Panc1 (cell line): ENCODE results near the gene GSTM3. TPM values are rescaled to one million over a fixed set of nuclear protein-coding genes. Genes with fewer than 3 reads are reported as not detected.

Experiments used
- ATAC-seq: fragments of 200-7000 bp; cut with Tn5 transposase; 2 replicates; pipeline ENCODE4 v1.9.1; 2020; ENCODE audit warnings: mild to moderate bottlenecking, moderate library complexity
- BruUV-seq: library from RNA; stranded (reverse); fragments of 400-500 nt; replicated peaks from 2 replicates; lab custom pipeline; 2021; lab: Mats Ljungman, UMichigan
- CTCF ChIA-PET: fragments of 300-600 bp; sonication (Branson Sonifier 250); formaldehyde crosslinking; loops from one replicate; lab custom pipeline; 2022; ENCODE audit warnings: antibody characterized with exemption; lab: Charles Lee
- POLR2A ChIA-PET: fragments of 300-600 bp; sonication (Branson Sonifier 250); formaldehyde crosslinking; loops from one replicate; lab custom pipeline; 2022; ENCODE audit warnings: antibody characterized with exemption; lab: Charles Lee
- DNase-seq: peaks from one replicate; pipeline ENCODE4 v3.0.0-alpha.2; 2010; ENCODE audit warnings: low read depth, low spot score
- H3K27ac ChIP-seq: 2 replicates; pipeline ENCODE4 v1.5.1; 2011; ENCODE audit warnings: mild to moderate bottlenecking, low read length, inconsistent platforms
- H3K27me3 ChIP-seq: fragments of 200-500 bp; sonication (Bioruptor generic); 2 replicates; pipeline ENCODE4 v1.6.0; 2014; ENCODE audit warnings: low read length, inconsistent platforms; ENCODE audit not compliant: control insufficient read depth, insufficient read depth
- H3K36me3 ChIP-seq: fragments of 200-500 bp; sonication (Bioruptor generic); 2 replicates; pipeline ENCODE4 v1.5.1; 2014; ENCODE audit warnings: inconsistent platforms, mild to moderate bottlenecking, low read length, moderate library complexity; ENCODE audit not compliant: control insufficient read depth, insufficient read depth
- H3K4me1 ChIP-seq: 2 replicates; pipeline ENCODE4 v1.5.1; 2011; ENCODE audit warnings: inconsistent platforms, mild to moderate bottlenecking, low read length, moderate library complexity; ENCODE audit not compliant: control insufficient read depth, insufficient read depth
- H3K4me3 ChIP-seq, 2 experiments: 2 replicates each; pipeline ENCODE4 v1.5.1; 2011 to 2012; ENCODE audit warnings: low read depth in 2 of 2, low read length in 2 of 2, mild to moderate bottlenecking in 2 of 2, inconsistent platforms in 1 of 2, moderate library complexity in 1 of 2
- H3K9me3 ChIP-seq: fragments of 200-500 bp; sonication (Bioruptor generic); 2 replicates; pipeline ENCODE4 v1.5.1; 2014; ENCODE audit warnings: low read depth, mild to moderate bottlenecking, inconsistent platforms, low read length, moderate library complexity; ENCODE audit not compliant: control insufficient read depth, insufficient read depth
- CTCF ChIP-seq: fragments of 450-650 bp; IDR thresholded peaks from 2 replicates; pipeline ENCODE4 v1.5.1; 2017; ENCODE audit warnings: mild to moderate bottlenecking
- POLR2AphosphoS5 ChIP-seq: IDR thresholded peaks from 2 replicates; pipeline ENCODE4 v1.6.1; 2012; ENCODE audit warnings: mild to moderate bottlenecking, low read depth, low read length, moderate library complexity
- SIN3A ChIP-seq: IDR thresholded peaks from 2 replicates; pipeline ENCODE4 v1.6.1; 2012; ENCODE audit warnings: low read depth, mild to moderate bottlenecking, low read length, moderate library complexity, borderline replicate concordance; ENCODE audit not compliant: insufficient read depth
- TCF7L2 ChIP-seq: IDR thresholded peaks from 2 replicates; pipeline ENCODE4 v1.6.1; 2011; ENCODE audit warnings: mild to moderate bottlenecking, low read depth, low read length, inconsistent platforms
- in situ Hi-C: cut with HindIII; loops from 2 replicates; pipeline ENCODE4 v1.10.0; 2016; ENCODE audit warnings: low sequenced_read_pairs, low pct_unique_long_range_greater_than_20kb
- intact Hi-C: fragments of 100-400 bp; cut with micrococcal nuclease; formaldehyde crosslinking; loops from one replicate; pipeline ENCODE4 v1.10.0; 2022; ENCODE audit not compliant: unreplicated experiment
- total RNA-seq: library from RNA; stranded (reverse); gene quantifications from one replicate; pipeline ENCODE4 v1.2.1, GENCODE V29; 2021; ENCODE audit not compliant: unreplicated experiment
- TF ChIP-seq, protein P1 (sequence below), 2 experiments: IDR thresholded peaks; 2 replicates each; pipeline ENCODE4 v1.6.1; 2011 to 2012; ENCODE audit warnings: low read depth in 2 of 2, control low read depth in 1 of 2, low read length in 1 of 2, mild to moderate bottlenecking in 1 of 2, moderate library complexity in 1 of 2; ENCODE audit not compliant: insufficient read depth in 1 of 2

The GSTM3 gene
- total RNA-seq, 1 experiment from 2014 or later = 93.1 TPM

- ATAC-seq = no peak
- Histone ChIP-seq H3K36me3 (no peaks in the 10 kb centered on the region), H3K27ac (peak overlapping the region; percentile 93), H3K4me1 (peaks cover 87% of the 10 kb centered on the region), H3K9me3 (no peaks in the 10 kb centered on the region), H3K27me3 (no peaks in the 10 kb centered on the region), H3K4me3 (no peak overlapping the region)
- intact Hi-C loops = no loop called here
- ChIA-PET CTCF (interaction anchor here (0.7 kb wide), 1 partner anchor 196 kb away, joined by 4 read pairs; no protein-coding TSS in a partner anchor), POLR2A (no interaction called here)
- no peak for DNase-seq
- no TSS peak for BruUV-seq
- TF ChIP-seq SIN3A (no peak), CTCF (no peak), POLR2AphosphoS5 (no peak), TCF7L2 (no peak)
- TF ChIP-seq, protein P1, sequence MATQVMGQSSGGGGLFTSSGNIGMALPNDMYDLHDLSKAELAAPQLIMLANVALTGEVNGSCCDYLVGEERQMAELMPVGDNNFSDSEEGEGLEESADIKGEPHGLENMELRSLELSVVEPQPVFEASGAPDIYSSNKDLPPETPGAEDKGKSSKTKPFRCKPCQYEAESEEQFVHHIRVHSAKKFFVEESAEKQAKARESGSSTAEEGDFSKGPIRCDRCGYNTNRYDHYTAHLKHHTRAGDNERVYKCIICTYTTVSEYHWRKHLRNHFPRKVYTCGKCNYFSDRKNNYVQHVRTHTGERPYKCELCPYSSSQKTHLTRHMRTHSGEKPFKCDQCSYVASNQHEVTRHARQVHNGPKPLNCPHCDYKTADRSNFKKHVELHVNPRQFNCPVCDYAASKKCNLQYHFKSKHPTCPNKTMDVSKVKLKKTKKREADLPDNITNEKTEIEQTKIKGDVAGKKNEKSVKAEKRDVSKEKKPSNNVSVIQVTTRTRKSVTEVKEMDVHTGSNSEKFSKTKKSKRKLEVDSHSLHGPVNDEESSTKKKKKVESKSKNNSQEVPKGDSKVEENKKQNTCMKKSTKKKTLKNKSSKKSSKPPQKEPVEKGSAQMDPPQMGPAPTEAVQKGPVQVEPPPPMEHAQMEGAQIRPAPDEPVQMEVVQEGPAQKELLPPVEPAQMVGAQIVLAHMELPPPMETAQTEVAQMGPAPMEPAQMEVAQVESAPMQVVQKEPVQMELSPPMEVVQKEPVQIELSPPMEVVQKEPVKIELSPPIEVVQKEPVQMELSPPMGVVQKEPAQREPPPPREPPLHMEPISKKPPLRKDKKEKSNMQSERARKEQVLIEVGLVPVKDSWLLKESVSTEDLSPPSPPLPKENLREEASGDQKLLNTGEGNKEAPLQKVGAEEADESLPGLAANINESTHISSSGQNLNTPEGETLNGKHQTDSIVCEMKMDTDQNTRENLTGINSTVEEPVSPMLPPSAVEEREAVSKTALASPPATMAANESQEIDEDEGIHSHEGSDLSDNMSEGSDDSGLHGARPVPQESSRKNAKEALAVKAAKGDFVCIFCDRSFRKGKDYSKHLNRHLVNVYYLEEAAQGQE (IDR thresholded peaks at IDR 0.05; ENCODE audit: insufficient read depth in 1 of 2, low read depth in 2 of 2, low read length in 1 of 2) = no peak
- in situ Hi-C loops = no loop called here
Observed at GRCh38 chr1:109787845-109788601, 47.2 kb upstream of the GSTM3 start.

DNA sequence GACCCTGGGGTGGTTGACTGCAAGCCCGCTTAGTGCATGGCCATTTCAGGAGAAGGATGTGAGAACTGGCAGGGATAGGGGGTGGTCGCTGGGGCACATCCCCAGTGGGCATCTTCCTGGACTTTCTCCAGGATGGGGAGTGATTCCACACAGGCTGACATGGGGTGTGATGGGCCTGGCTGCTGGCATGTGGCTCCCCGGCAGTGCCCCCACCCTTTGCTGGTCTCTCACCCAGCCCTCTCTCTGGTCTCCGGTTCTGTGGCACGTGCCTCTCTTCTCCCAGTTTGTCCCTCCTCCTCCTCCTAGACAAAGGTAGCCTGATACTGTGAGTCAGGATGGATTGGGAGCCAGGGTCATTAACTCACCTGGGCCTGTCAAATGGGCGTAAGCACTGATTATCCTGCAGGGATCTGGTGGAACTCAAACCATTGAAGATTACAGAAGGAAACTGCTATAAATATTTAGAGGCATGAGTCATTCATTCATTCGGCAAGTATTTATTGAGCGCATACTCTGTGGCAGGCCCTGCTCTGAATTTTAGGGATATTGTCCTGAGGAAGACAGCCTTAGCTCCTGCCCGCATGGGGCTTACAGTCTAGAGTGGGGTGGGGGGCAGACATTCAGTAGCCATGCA is 46.5 kb upstream of the GSTM3 start:
- no peak for ATAC-seq
- in situ Hi-C loops (no loop called here), intact Hi-C loops (no loop called here)
- DNase-seq = no peak
- Histone ChIP-seq H3K27me3 (no peaks in the 10 kb centered on the region), H3K4me1 (peaks cover 87% of the 10 kb centered on the region), H3K9me3 (no peaks in the 10 kb centered on the region), H3K27ac (peak overlapping the region; percentile 93), H3K4me3 (no peak overlapping the region), H3K36me3 (no peaks in the 10 kb centered on the region)
- TF ChIP-seq CTCF = no peak
- no peak for TF ChIP-seq SIN3A
- TF ChIP-seq POLR2AphosphoS5 = no peak
- TF ChIP-seq, protein P1 (IDR thresholded peaks at IDR 0.05; ENCODE audit: insufficient read depth in 1 of 2, low read depth in 2 of 2, low read length in 1 of 2) = no peak
- no peak for TF ChIP-seq TCF7L2
- BruUV-seq = no TSS peak
- ChIA-PET POLR2A (no interaction called here), CTCF (no interaction called here)
